Gastroesophageal sphincter (tissue), 3 donors: Measurements from ENCODE around the gene TLCD3B.

ENCODE experiments used
- CTCF ChIP-seq, 4 experiments: fragments of 200-600 bp in 2 of 4; fragments of 450-650 bp in 2 of 4; sonication (generic) in 1 of 4; IDR thresholded peaks; one replicate each; pipeline ENCODE4 v1.5.1; 2017 to 2019; ENCODE audit warnings: antibody characterized with exemption in 4 of 4, mild to moderate bottlenecking in 2 of 4, moderate library complexity in 2 of 4
- POLR2A ChIP-seq, 2 donors: fragments of 450-650 bp; IDR thresholded peaks; one replicate each; pipeline ENCODE4 v1.6.1; 2017; ENCODE audit warnings: antibody characterized with exemption in 2 of 2, mild to moderate bottlenecking in 2 of 2, moderate library complexity in 1 of 2

GRCh38 chr16:30070490-30070889 lies 39.4 kb upstream of the TLCD3B start:
- TF ChIP-seq POLR2A (IDR thresholded peaks at IDR 0.05), result no peak
- no peak for TF ChIP-seq CTCF (IDR thresholded peaks at IDR 0.05)
